Panc1 (cell line): ENCODE measurements around the gene TMEM258. TPM values are rescaled to one million over a fixed set of nuclear protein-coding genes. Genes with fewer than 3 reads are reported as not detected.

Experiments used
- ATAC-seq: fragments of 200-7000 bp; cut with Tn5 transposase; 2 replicates; pipeline ENCODE4 v1.9.1; 2020; ENCODE audit warnings: mild to moderate bottlenecking, moderate library complexity
- BruUV-seq: library from RNA; stranded (reverse); fragments of 400-500 nt; replicated peaks from 2 replicates; lab custom pipeline; 2021; lab: Mats Ljungman, UMichigan
- CTCF ChIA-PET: fragments of 300-600 bp; sonication (Branson Sonifier 250); formaldehyde crosslinking; loops from one replicate; lab custom pipeline; 2022; ENCODE audit warnings: antibody characterized with exemption; lab: Charles Lee
- POLR2A ChIA-PET: fragments of 300-600 bp; sonication (Branson Sonifier 250); formaldehyde crosslinking; loops from one replicate; lab custom pipeline; 2022; ENCODE audit warnings: antibody characterized with exemption; lab: Charles Lee
- DNase-seq: peaks from one replicate; pipeline ENCODE4 v3.0.0-alpha.2; 2010; ENCODE audit warnings: low read depth, low spot score
- H3K27ac ChIP-seq: 2 replicates; pipeline ENCODE4 v1.5.1; 2011; ENCODE audit warnings: mild to moderate bottlenecking, low read length, inconsistent platforms
- H3K27me3 ChIP-seq: fragments of 200-500 bp; sonication (Bioruptor generic); 2 replicates; pipeline ENCODE4 v1.6.0; 2014; ENCODE audit warnings: low read length, inconsistent platforms; ENCODE audit not compliant: control insufficient read depth, insufficient read depth
- H3K36me3 ChIP-seq: fragments of 200-500 bp; sonication (Bioruptor generic); 2 replicates; pipeline ENCODE4 v1.5.1; 2014; ENCODE audit warnings: inconsistent platforms, mild to moderate bottlenecking, low read length, moderate library complexity; ENCODE audit not compliant: control insufficient read depth, insufficient read depth
- H3K4me1 ChIP-seq: 2 replicates; pipeline ENCODE4 v1.5.1; 2011; ENCODE audit warnings: inconsistent platforms, mild to moderate bottlenecking, low read length, moderate library complexity; ENCODE audit not compliant: control insufficient read depth, insufficient read depth
- H3K4me3 ChIP-seq, 2 experiments: 2 replicates each; pipeline ENCODE4 v1.5.1; 2011 to 2012; ENCODE audit warnings: low read depth in 2 of 2, low read length in 2 of 2, mild to moderate bottlenecking in 2 of 2, inconsistent platforms in 1 of 2, moderate library complexity in 1 of 2
- H3K9me3 ChIP-seq: fragments of 200-500 bp; sonication (Bioruptor generic); 2 replicates; pipeline ENCODE4 v1.5.1; 2014; ENCODE audit warnings: low read depth, mild to moderate bottlenecking, inconsistent platforms, low read length, moderate library complexity; ENCODE audit not compliant: control insufficient read depth, insufficient read depth
- POLR2AphosphoS5 ChIP-seq: IDR thresholded peaks from 2 replicates; pipeline ENCODE4 v1.6.1; 2012; ENCODE audit warnings: mild to moderate bottlenecking, low read depth, low read length, moderate library complexity
- REST ChIP-seq, 2 experiments: IDR thresholded peaks; 2 replicates each; pipeline ENCODE4 v1.6.1; 2011 to 2012; ENCODE audit warnings: low read depth in 2 of 2, control low read depth in 1 of 2, low read length in 1 of 2, mild to moderate bottlenecking in 1 of 2, moderate library complexity in 1 of 2; ENCODE audit not compliant: insufficient read depth in 1 of 2
- SIN3A ChIP-seq: IDR thresholded peaks from 2 replicates; pipeline ENCODE4 v1.6.1; 2012; ENCODE audit warnings: low read depth, mild to moderate bottlenecking, low read length, moderate library complexity, borderline replicate concordance; ENCODE audit not compliant: insufficient read depth
- TCF7L2 ChIP-seq: IDR thresholded peaks from 2 replicates; pipeline ENCODE4 v1.6.1; 2011; ENCODE audit warnings: mild to moderate bottlenecking, low read depth, low read length, inconsistent platforms
- in situ Hi-C: cut with HindIII; loops from 2 replicates; pipeline ENCODE4 v1.10.0; 2016; ENCODE audit warnings: low sequenced_read_pairs, low pct_unique_long_range_greater_than_20kb
- intact Hi-C: fragments of 100-400 bp; cut with micrococcal nuclease; formaldehyde crosslinking; loops from one replicate; pipeline ENCODE4 v1.10.0; 2022; ENCODE audit not compliant: unreplicated experiment
- total RNA-seq: library from RNA; stranded (reverse); gene quantifications from one replicate; pipeline ENCODE4 v1.2.1, GENCODE V29; 2021; ENCODE audit not compliant: unreplicated experiment

TMEM258 gene
- total RNA-seq, 1 experiment from 2014 or later, result 139 TPM

- TF ChIP-seq TCF7L2 (no peak), SIN3A (no peak)
- Histone ChIP-seq H3K27me3 (no peaks in the 10 kb centered on the region), H3K4me3 (no peak overlapping the region), H3K36me3 (peaks cover 4% of the 10 kb centered on the region), H3K27ac (no peak overlapping the region), H3K9me3 (no peaks in the 10 kb centered on the region), H3K4me1 (peaks cover 13% of the 10 kb centered on the region)
- intact Hi-C loops, result no loop called here
- ATAC-seq (no peak), DNase-seq (no peak)
- BruUV-seq, result no TSS peak
- POLR2A ChIA-PET, result no interaction called here
- in situ Hi-C loops, result no loop called here
- CTCF ChIA-PET, result no interaction called here
Observed at GRCh38 chr11:61795459-61795858, 3.1 kb upstream of the TMEM258 start.

- no peak overlapping the region for H3K4me3 ChIP-seq
Observed at GRCh38 chr11:61794579-61794978, 2.2 kb upstream of the TMEM258 start.

GRCh38 chr11:61793829-61794204, 1.4 kb upstream of the TMEM258 start:
- Histone ChIP-seq H3K36me3 (peaks cover 7% of the 10 kb centered on the region; the same call in 1 of the 2 replicates), H3K4me1 (peaks cover 9% of the 10 kb centered on the region), H3K27me3 (no peaks in the 10 kb centered on the region), H3K9me3 (no peaks in the 10 kb centered on the region), H3K4me3 (peak overlapping the region; percentile 99), H3K27ac (peak overlapping the region; percentile 99)
- DNase-seq (no peak), ATAC-seq (no peak)
- intact Hi-C loops (no loop called here), in situ Hi-C loops (no loop called here)
- no TSS peak for BruUV-seq
- CTCF ChIA-PET, result no interaction called here
- TF ChIP-seq REST (IDR thresholded peaks at IDR 0.05; ENCODE audit: insufficient read depth in 1 of 2, low read depth in 2 of 2, low read length in 1 of 2), result no peak
- TF ChIP-seq TCF7L2, result no peak
- POLR2A ChIA-PET, result interaction anchor here (1.4 kb wide), 1 partner anchor 22 kb away, joined by 3 read pairs; no protein-coding TSS in a partner anchor

More at GRCh38 chr11:61794579-61794978, 2.2 kb upstream of the TMEM258 start:
- DNase-seq (no peak), ATAC-seq (no peak)
- Histone ChIP-seq H3K27ac (peak overlapping the region; percentile 11; the same call in 1 of the 2 replicates), H3K9me3 (no peaks in the 10 kb centered on the region), H3K27me3 (no peaks in the 10 kb centered on the region), H3K4me1 (peaks cover 12% of the 10 kb centered on the region), H3K36me3 (peaks cover 5% of the 10 kb centered on the region)
- no TSS peak for BruUV-seq
- intact Hi-C loops, result no loop called here
- ChIA-PET POLR2A (no interaction called here), CTCF (no interaction called here)
- TF ChIP-seq TCF7L2 (no peak), POLR2AphosphoS5 (0 out of 2 replicates have a peak, but pooled peaks have one; percentile 17)
- in situ Hi-C loops, result no loop called here
